Measurements from ENCODE around the gene KCND2. TPM values are rescaled to one million over a fixed set of nuclear protein-coding genes. Genes with fewer than 3 reads are reported as not detected.

The KCND2 gene
- total RNA-seq, 1 experiment from 2014 or later: 0.33 TPM

DNA sequence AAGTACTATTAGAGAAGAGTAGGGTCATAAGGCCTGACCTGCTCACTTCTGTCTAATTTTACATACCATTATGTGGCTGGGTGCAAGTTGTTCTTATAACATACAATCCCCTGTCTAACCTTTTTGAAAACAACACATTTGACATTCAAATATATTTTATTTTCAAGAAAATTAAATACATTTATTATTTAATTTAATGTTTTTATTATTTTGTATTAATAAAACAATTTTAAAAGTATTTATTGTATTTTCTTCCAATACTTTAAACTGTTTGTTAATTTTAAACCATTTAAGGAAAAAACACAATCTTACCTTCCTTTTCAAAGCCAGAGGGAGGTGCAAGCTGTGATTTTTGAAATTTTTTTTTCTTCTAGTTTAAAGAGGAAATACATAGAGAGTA, 232.8 kb downstream of the KCND2 start:
- TF ChIP-seq, protein P1, sequence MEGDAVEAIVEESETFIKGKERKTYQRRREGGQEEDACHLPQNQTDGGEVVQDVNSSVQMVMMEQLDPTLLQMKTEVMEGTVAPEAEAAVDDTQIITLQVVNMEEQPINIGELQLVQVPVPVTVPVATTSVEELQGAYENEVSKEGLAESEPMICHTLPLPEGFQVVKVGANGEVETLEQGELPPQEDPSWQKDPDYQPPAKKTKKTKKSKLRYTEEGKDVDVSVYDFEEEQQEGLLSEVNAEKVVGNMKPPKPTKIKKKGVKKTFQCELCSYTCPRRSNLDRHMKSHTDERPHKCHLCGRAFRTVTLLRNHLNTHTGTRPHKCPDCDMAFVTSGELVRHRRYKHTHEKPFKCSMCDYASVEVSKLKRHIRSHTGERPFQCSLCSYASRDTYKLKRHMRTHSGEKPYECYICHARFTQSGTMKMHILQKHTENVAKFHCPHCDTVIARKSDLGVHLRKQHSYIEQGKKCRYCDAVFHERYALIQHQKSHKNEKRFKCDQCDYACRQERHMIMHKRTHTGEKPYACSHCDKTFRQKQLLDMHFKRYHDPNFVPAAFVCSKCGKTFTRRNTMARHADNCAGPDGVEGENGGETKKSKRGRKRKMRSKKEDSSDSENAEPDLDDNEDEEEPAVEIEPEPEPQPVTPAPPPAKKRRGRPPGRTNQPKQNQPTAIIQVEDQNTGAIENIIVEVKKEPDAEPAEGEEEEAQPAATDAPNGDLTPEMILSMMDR (conservative IDR thresholded peaks at IDR 0.05; ENCODE audit: low read depth, low read length): no peak
- no peak for TF ChIP-seq EZH2 (IDR thresholded peaks at IDR 0.05; ENCODE audit: low read length, unreplicated experiment)
- no peak for TF ChIP-seq EZH2phosphoT487 (IDR thresholded peaks at IDR 0.05; ENCODE audit: borderline replicate concordance, low read length)
- Histone ChIP-seq H2AFZ (ENCODE audit: low read length) (no peak overlapping the region), H3K4me1 (ENCODE audit: insufficient read depth, low read length) (no peaks in the 10 kb centered on the region), H3K4me2 (ENCODE audit: low read length) (no peak overlapping the region), H3K9me3 (ENCODE audit: low read length) (no peaks in the 10 kb centered on the region), H3K27me3 (ENCODE audit: low read length) (no peaks in the 10 kb centered on the region), H3K4me3 (ENCODE audit: low read length) (no peak overlapping the region), H3K9me2 (replicated peaks; ENCODE audit: low read length) (no peaks in the 10 kb centered on the region), H3K36me3 (ENCODE audit: low read depth, low read length) (no peaks in the 10 kb centered on the region), H3F3A (ENCODE audit: low read length, unreplicated experiment) (no peaks in the 10 kb centered on the region), H3K9ac (ENCODE audit: low read length) (no peak overlapping the region), H4K20me1 (ENCODE audit: low read length) (no peaks in the 10 kb centered on the region), H3K27ac (ENCODE audit: low read length) (no peak overlapping the region), H3K79me2 (ENCODE audit: low read length) (no peaks in the 10 kb centered on the region)
- ATAC-seq: no peak
- POLR2A ChIA-PET (ENCODE audit: unreplicated experiment): interaction anchor here (0.5 kb wide), 1 partner anchor 846 kb away, joined by 3 read pairs; no protein-coding TSS in a partner anchor
- BruUV-seq (replicated peaks): no TSS peak
- DNase-seq: no peak
- CTCF ChIA-PET: no interaction called here
- intact Hi-C loops (cut with micrococcal nuclease): no loop called here

DNA sequence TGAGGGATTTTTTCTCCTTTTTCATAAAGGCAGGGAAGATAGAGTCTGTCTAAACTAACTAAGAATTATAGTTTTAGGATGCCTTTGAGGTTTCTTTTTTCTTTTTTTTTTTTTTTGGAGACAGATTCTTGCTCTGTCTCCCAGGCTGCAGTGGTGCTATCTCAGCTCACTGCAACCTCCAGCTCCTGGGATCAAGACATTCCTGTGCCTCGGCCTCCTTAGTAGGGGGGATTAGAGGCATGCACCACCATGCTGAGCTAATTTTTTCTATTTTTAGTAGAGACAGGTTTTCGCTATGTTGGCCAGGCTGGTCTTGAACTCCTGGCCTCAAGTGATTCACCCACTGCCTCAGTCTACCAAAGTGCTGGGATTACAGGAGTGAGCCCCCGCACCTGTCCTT, 239.7 kb downstream of the KCND2 start:
- Histone ChIP-seq H4K20me1 (ENCODE audit: low read length) (no peaks in the 10 kb centered on the region), H3K4me3 (ENCODE audit: low read length) (no peak overlapping the region), H3K4me1 (ENCODE audit: insufficient read depth, low read length) (no peaks in the 10 kb centered on the region), H3K9ac (ENCODE audit: low read length) (no peak overlapping the region), H3K79me2 (ENCODE audit: low read length) (no peaks in the 10 kb centered on the region), H3K27ac (ENCODE audit: low read length) (no peak overlapping the region), H3K9me3 (ENCODE audit: low read length) (no peaks in the 10 kb centered on the region), H3K9me2 (replicated peaks; ENCODE audit: low read length) (no peaks in the 10 kb centered on the region), H3K27me3 (ENCODE audit: low read length) (no peaks in the 10 kb centered on the region), H3K36me3 (ENCODE audit: low read depth, low read length) (no peaks in the 10 kb centered on the region), H3F3A (ENCODE audit: low read length, unreplicated experiment) (no peaks in the 10 kb centered on the region), H3K4me2 (ENCODE audit: low read length) (no peak overlapping the region), H2AFZ (ENCODE audit: low read length) (no peak overlapping the region)
- intact Hi-C loops (cut with micrococcal nuclease): no loop called here
- no peak for DNase-seq
- POLR2A ChIA-PET (ENCODE audit: unreplicated experiment): no interaction called here
- ATAC-seq: no peak
- BruUV-seq (replicated peaks): no TSS peak
- TF ChIP-seq EZH2 (IDR thresholded peaks at IDR 0.05; ENCODE audit: low read length, unreplicated experiment): no peak
- no peak for TF ChIP-seq EZH2phosphoT487 (IDR thresholded peaks at IDR 0.05; ENCODE audit: borderline replicate concordance, low read length)
- TF ChIP-seq, protein P1 (conservative IDR thresholded peaks at IDR 0.05; ENCODE audit: low read depth, low read length): no peak
- CTCF ChIA-PET: no interaction called here

DNA sequence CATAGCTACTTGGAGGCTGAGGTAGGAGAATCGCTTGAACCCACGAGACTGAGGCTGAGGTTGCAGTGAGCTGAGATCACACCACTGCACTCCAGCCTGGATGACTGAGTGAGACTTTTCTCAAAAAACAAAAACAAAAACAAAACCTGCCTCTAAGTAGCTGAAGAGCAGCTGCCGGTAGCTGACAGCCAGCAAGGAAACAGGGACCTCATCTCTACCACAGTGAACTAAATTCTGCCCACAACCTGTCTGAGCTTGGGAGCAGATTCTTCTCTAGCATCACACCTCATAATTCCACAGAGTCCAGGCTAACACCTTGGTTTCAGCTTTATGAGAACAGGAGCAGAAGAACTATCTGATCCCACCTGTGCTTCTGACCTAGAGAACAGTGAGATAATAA, 246.2 kb downstream of the KCND2 start:
- Histone ChIP-seq H2AFZ (ENCODE audit: low read length) (no peak overlapping the region), H3F3A (ENCODE audit: low read length, unreplicated experiment) (no peaks in the 10 kb centered on the region), H3K27ac (ENCODE audit: low read length) (no peak overlapping the region), H3K27me3 (ENCODE audit: low read length) (no peaks in the 10 kb centered on the region), H3K79me2 (ENCODE audit: low read length) (no peaks in the 10 kb centered on the region), H3K4me1 (ENCODE audit: insufficient read depth, low read length) (peaks cover 11% of the 10 kb centered on the region), H3K36me3 (ENCODE audit: low read depth, low read length) (no peaks in the 10 kb centered on the region), H4K20me1 (ENCODE audit: low read length) (no peaks in the 10 kb centered on the region), H3K4me3 (ENCODE audit: low read length) (no peak overlapping the region), H3K9ac (ENCODE audit: low read length) (no peak overlapping the region), H3K9me3 (ENCODE audit: low read length) (no peaks in the 10 kb centered on the region), H3K4me2 (ENCODE audit: low read length) (no peak overlapping the region), H3K9me2 (replicated peaks; ENCODE audit: low read length) (no peaks in the 10 kb centered on the region)
- DNase-seq (no peak), ATAC-seq (no peak)
- no peak for TF ChIP-seq EZH2 (IDR thresholded peaks at IDR 0.05; ENCODE audit: low read length, unreplicated experiment)
- TF ChIP-seq EZH2phosphoT487 (IDR thresholded peaks at IDR 0.05; ENCODE audit: borderline replicate concordance, low read length): no peak
- TF ChIP-seq, protein P1 (conservative IDR thresholded peaks at IDR 0.05; ENCODE audit: low read depth, low read length): no peak
- CTCF ChIA-PET: interaction anchor here (0.6 kb wide), 1 partner anchor 1247 kb away, joined by 3 read pairs; no protein-coding TSS in a partner anchor
- POLR2A ChIA-PET (ENCODE audit: unreplicated experiment): no interaction called here
- intact Hi-C loops (cut with micrococcal nuclease): no loop called here
- BruUV-seq (replicated peaks): no TSS peak

Measured in PC-3 (cell line).